Endodermal cell (in vitro differentiated cells): ENCODE measurements around the gene OVOL3. TPM values are rescaled to one million over a fixed set of nuclear protein-coding genes. Genes with fewer than 3 reads are reported as not detected.

ENCODE experiments used
- DNase-seq: peaks from one replicate; pipeline ENCODE4 v3.0.0-alpha.2; 2017
- H3K27ac ChIP-seq: 2 replicates; pipeline ENCODE4 v1.5.1; 2013; ENCODE audit warnings: mild to moderate bottlenecking, low read depth, low read length, moderate library complexity
- H3K27me3 ChIP-seq: 2 replicates; pipeline ENCODE4 v1.6.1; 2013; ENCODE audit warnings: mild to moderate bottlenecking, low read length, moderate library complexity; ENCODE audit not compliant: insufficient read depth, control insufficient read depth, poor library complexity, severe bottlenecking
- H3K36me3 ChIP-seq: 2 replicates; pipeline ENCODE4 v1.7.0; 2013; ENCODE audit warnings: mild to moderate bottlenecking, low read length, moderate library complexity; ENCODE audit not compliant: control insufficient read depth, insufficient read depth
- H3K4me1 ChIP-seq: one replicate; pipeline ENCODE4 v1.7.0; 2013; ENCODE audit warnings: low read length; ENCODE audit not compliant: control insufficient read depth, insufficient read depth
- H3K4me3 ChIP-seq: 2 replicates; pipeline ENCODE4 v1.5.1; 2013; ENCODE audit warnings: mild to moderate bottlenecking, low read length, moderate library complexity
- H3K9ac ChIP-seq: 2 replicates; pipeline ENCODE4 v1.6.1; 2013; ENCODE audit warnings: mild to moderate bottlenecking, low read length, moderate library complexity; ENCODE audit not compliant: poor library complexity, severe bottlenecking; ENCODE audit errors: extremely low read depth
- H3K9me3 ChIP-seq: 2 replicates; pipeline ENCODE4 v1.6.1; 2013; ENCODE audit warnings: mild to moderate bottlenecking, low read length, moderate library complexity; ENCODE audit not compliant: control insufficient read depth
- H3K27ac Mint-ChIP-seq: 2 replicates; pipeline ENCODE4 v1.8.0; 2020; ENCODE audit warnings: mixed read lengths
- H3K27me3 Mint-ChIP-seq: 2 replicates; pipeline ENCODE4 v1.8.0; 2021; ENCODE audit warnings: mild to moderate bottlenecking, mixed read lengths; ENCODE audit not compliant: insufficient read depth
- H3K36me3 Mint-ChIP-seq: 2 replicates; pipeline ENCODE4 v1.8.0; 2020; ENCODE audit warnings: low read depth, mixed read lengths
- H3K4me1 Mint-ChIP-seq: 2 replicates; pipeline ENCODE4 v1.8.0; 2020; ENCODE audit warnings: mixed read lengths
- H3K4me3 Mint-ChIP-seq: 2 replicates; pipeline ENCODE4 v1.8.0; 2020; ENCODE audit warnings: mild to moderate bottlenecking, moderate library complexity, mixed read lengths
- H3K9me3 Mint-ChIP-seq: 2 replicates; pipeline ENCODE4 v1.8.0; 2020; ENCODE audit warnings: mild to moderate bottlenecking, mixed read lengths
- CTCF ChIP-seq: fragments of 200-600 bp; sonication (generic); conservative IDR thresholded peaks from 2 replicates; pipeline ENCODE4 v1.5.0; 2021; ENCODE audit warnings: antibody characterized with exemption, mild to moderate bottlenecking
- WGBS, 2 experiments: methylation state at CpG; one replicate each; pipeline versions ENCODE4 v1.1.5 to v1.1.7; 2013; ENCODE audit warnings: missing lambda C conversion rate in 2 of 2, mixed read lengths in 1 of 2; ENCODE audit not compliant: insufficient coverage in 1 of 2, insufficient read length in 1 of 2; 5-methylcytosine and 5-hydroxymethylcytosine counted together
- total RNA-seq, 2 donors: library from RNA; stranded (reverse); fragmentation: NEBNext Ultra II Directional in 1 of 2; extraction: Animal tissue kit (Norgen Biotek cat#: 25700) in 1 of 2; gene quantifications; 2 replicates in 1 of 2; 3 replicates in 1 of 2; pipeline ENCODE4 v1.2.1, GENCODE V29; 2021

The OVOL3 gene
- total RNA-seq, 2 donors from 2014 or later = not detected

DNA sequence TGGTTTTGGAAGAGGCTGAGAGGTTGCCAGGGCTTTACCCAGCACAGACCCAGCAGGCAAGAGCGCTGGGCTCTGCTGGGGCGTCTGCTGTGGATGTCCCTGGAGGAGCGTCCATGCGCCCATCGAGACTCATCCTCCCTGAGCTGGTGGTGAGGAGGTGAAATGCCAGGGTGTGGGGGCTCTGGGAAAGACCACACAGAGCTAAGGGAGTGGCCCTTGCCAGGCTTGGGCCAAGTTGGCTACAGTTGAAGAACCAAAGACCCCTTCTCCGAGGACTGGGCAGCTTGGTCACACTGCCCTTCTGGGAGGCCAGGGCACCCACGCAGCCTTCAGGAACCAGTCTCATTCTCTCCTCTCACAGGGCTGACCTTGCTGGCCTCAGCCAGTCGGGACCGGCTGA, 24.6 kb upstream of the OVOL3 start:
- H3K36me3 Mint-ChIP-seq = peaks cover 69% of the 10 kb centered on the region
- H3K4me1 ChIP-seq = no peaks in the 10 kb centered on the region
- no peaks in the 10 kb centered on the region for H3K27me3 Mint-ChIP-seq
- H3K27me3 ChIP-seq = no peaks in the 10 kb centered on the region
- no peak overlapping the region for H3K4me3 ChIP-seq
- no peaks in the 10 kb centered on the region for H3K9me3 ChIP-seq
- no peak for DNase-seq
- no peak overlapping the region for H3K9ac ChIP-seq
- no peak overlapping the region for H3K4me3 Mint-ChIP-seq
- no peak overlapping the region for H3K27ac Mint-ChIP-seq
- 96 to 100% methylated on average over 8 to 9 of the region's 9 CpGs for WGBS, 2 experiments
- TF ChIP-seq CTCF = no peak
- no peaks in the 10 kb centered on the region for H3K9me3 Mint-ChIP-seq
- H3K27ac ChIP-seq = no peak overlapping the region
- H3K36me3 ChIP-seq = peaks cover 63% of the 10 kb centered on the region
- H3K4me1 Mint-ChIP-seq = no peaks in the 10 kb centered on the region

GRCh38 chr19:36089847-36090246, 21.1 kb upstream of the OVOL3 start:
- Histone ChIP-seq H3K9ac (no peak overlapping the region), H3K9me3 (no peaks in the 10 kb centered on the region), H3K4me3 (no peak overlapping the region), H3K4me1 (no peaks in the 10 kb centered on the region), H3K27me3 (no peaks in the 10 kb centered on the region), H3K27ac (no peak overlapping the region), H3K36me3 (peaks cover 55% of the 10 kb centered on the region)
- Mint-ChIP-seq H3K4me3 (no peak overlapping the region), H3K27me3 (no peaks in the 10 kb centered on the region), H3K27ac (no peak overlapping the region), H3K4me1 (no peaks in the 10 kb centered on the region), H3K36me3 (peaks cover 59% of the 10 kb centered on the region), H3K9me3 (no peaks in the 10 kb centered on the region)
- WGBS, 2 experiments = 96 to 98% methylated on average over 3 to 5 of the region's 5 CpGs
- no peak for DNase-seq
- no peak for TF ChIP-seq CTCF

DNA sequence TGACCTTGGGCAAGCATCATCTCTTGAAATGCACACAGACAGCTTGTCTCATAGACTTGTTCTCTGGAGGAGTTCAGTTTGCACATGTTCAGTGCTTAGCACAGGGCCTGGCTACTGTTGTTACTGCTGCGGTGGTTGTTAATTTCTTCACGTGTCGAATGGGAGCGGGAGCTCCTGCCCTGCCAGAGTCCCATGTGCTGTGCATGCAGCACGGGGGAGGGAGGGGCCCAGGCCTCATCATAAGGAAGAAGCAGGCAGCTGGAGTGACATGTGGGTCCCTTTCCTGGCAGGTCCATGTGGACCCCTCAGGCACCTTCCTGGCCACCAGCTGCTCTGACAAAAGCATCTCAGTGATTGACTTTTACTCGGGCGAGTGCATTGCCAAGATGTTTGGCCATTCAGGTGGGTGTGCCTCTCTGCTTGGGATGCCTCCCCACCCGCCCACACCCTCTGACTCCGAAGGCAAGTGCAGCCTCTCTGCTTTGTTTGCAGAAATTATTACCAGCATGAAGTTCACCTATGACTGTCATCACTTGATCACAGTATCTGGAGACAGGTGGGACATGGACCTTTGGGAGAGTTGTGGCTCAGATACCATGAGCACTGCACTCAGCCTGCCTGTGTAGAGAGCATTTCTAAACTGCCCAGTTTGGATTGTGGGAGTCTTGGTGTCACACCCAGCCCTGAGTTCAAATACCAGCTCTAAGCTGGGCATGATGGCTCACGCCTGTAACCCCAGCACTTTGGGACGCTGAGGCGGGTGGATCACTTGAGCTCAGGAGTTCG, 19.8 kb upstream of the OVOL3 start:
- DNase-seq = no peak
- no peak for TF ChIP-seq CTCF
- H3K27me3 ChIP-seq = no peaks in the 10 kb centered on the region
- H3K4me1 ChIP-seq = no peaks in the 10 kb centered on the region
- 85 to 86% methylated on average over 11 to 12 of the region's 13 CpGs for WGBS, 2 experiments
- H3K36me3 ChIP-seq = peaks cover 55% of the 10 kb centered on the region
- H3K9me3 ChIP-seq = no peaks in the 10 kb centered on the region
- H3K27ac Mint-ChIP-seq = no peak overlapping the region
- H3K9ac ChIP-seq = no peak overlapping the region
- no peak overlapping the region for H3K4me3 ChIP-seq
- H3K27me3 Mint-ChIP-seq = no peaks in the 10 kb centered on the region
- H3K27ac ChIP-seq = no peak overlapping the region
- H3K4me1 Mint-ChIP-seq = no peaks in the 10 kb centered on the region
- peaks cover 53% of the 10 kb centered on the region for H3K36me3 Mint-ChIP-seq
- no peak overlapping the region for H3K4me3 Mint-ChIP-seq
- no peaks in the 10 kb centered on the region for H3K9me3 Mint-ChIP-seq
